SK-N-SH treated with all-trans-retinoic acid at 6 μM for 48 hours (cell line): ENCODE results near the gene RADIL.

Source experiments
- ATAC-seq: fragments of 200-7000 bp; cut with Tn5 transposase; 3 replicates; pipeline ENCODE4 v1.9.1; 2020; ENCODE audit warnings: mild to moderate bottlenecking, moderate library complexity
- ARNTL ChIP-seq: fragments of 450-650 bp; formaldehyde crosslinking; IDR thresholded peaks from 2 replicates; pipeline ENCODE4 v1.5.0; 2020; ENCODE audit warnings: low read depth, mild to moderate bottlenecking, moderate library complexity, borderline replicate concordance
- BACH2 ChIP-seq: fragments of 250-450 bp; sonication (Bioruptor Pico); IDR thresholded peaks from 2 replicates; pipeline ENCODE4 v1.9.0; 2021; ENCODE audit warnings: mild to moderate bottlenecking, borderline replicate concordance
- CSDC2 ChIP-seq: fragments of 250-450 bp; sonication (Bioruptor Pico); IDR thresholded peaks from 2 replicates; pipeline ENCODE4 v1.5.0; 2020; ENCODE audit warnings: mild to moderate bottlenecking, moderate library complexity
- CSRNP3 ChIP-seq: fragments of 250-450 bp; sonication (Bioruptor Pico); IDR thresholded peaks from 2 replicates; pipeline ENCODE4 v1.5.1; 2021; ENCODE audit warnings: mild to moderate bottlenecking, moderate library complexity
- ESRRG ChIP-seq: fragments of 250-450 bp; sonication (Bioruptor Pico); IDR thresholded peaks from 2 replicates; pipeline ENCODE4 v1.6.1; 2021; ENCODE audit warnings: mild to moderate bottlenecking
- ISL1 ChIP-seq: fragments of 250-450 bp; sonication (Bioruptor Pico); IDR thresholded peaks from 2 replicates; pipeline ENCODE4 v2.1.2; 2022; ENCODE audit warnings: mild to moderate bottlenecking, moderate library complexity
- OSR1 ChIP-seq: fragments of 250-450 bp; sonication (Bioruptor Pico); IDR thresholded peaks from 2 replicates; pipeline ENCODE4 v1.8.0; 2022; ENCODE audit warnings: moderate library complexity, mild to moderate bottlenecking, inconsistent platforms
- POU6F1 ChIP-seq: fragments of 250-450 bp; sonication (Bioruptor Pico); IDR thresholded peaks from 2 replicates; pipeline ENCODE4 v1.8.0; 2021; ENCODE audit warnings: low read depth, mild to moderate bottlenecking, moderate library complexity, borderline replicate concordance
- RARB ChIP-seq: fragments of 250-450 bp; sonication (Bioruptor Pico); IDR thresholded peaks from 2 replicates; pipeline ENCODE4 v1.8.0; 2021; ENCODE audit warnings: mild to moderate bottlenecking, moderate library complexity
- SNAI2 ChIP-seq: fragments of 250-450 bp; sonication (Bioruptor Pico); IDR thresholded peaks from 2 replicates; pipeline ENCODE4 v1.5.0; 2020; ENCODE audit warnings: mild to moderate bottlenecking, moderate library complexity
- TCF4 ChIP-seq: fragments of 250-450 bp; sonication (Bioruptor Pico); IDR thresholded peaks from 2 replicates; pipeline ENCODE4 v1.8.0; 2021; ENCODE audit warnings: mild to moderate bottlenecking, moderate library complexity, borderline replicate concordance
- TOX ChIP-seq: fragments of 250-450 bp; sonication (Bioruptor Pico); IDR thresholded peaks from 2 replicates; pipeline ENCODE4 v1.8.0; 2021; ENCODE audit warnings: mild to moderate bottlenecking, moderate library complexity, borderline replicate concordance
- ZC3H10 ChIP-seq: fragments of 250-450 bp; sonication (Bioruptor Pico); IDR thresholded peaks from 2 replicates; pipeline ENCODE4 v1.5.1; 2021; ENCODE audit warnings: mild to moderate bottlenecking, moderate library complexity
- ZFP30 ChIP-seq: fragments of 450-650 bp; formaldehyde crosslinking; IDR thresholded peaks from 2 replicates; pipeline ENCODE4 v1.5.0; 2022; ENCODE audit warnings: mild to moderate bottlenecking, moderate library complexity
- ZNF565 ChIP-seq: fragments of 450-650 bp; formaldehyde crosslinking; conservative IDR thresholded peaks from 2 replicates; pipeline ENCODE4 v1.5.0; 2020; ENCODE audit warnings: low read depth, mild to moderate bottlenecking, moderate library complexity
- ZNF70 ChIP-seq: fragments of 450-650 bp; formaldehyde crosslinking; IDR thresholded peaks from 2 replicates; pipeline ENCODE4 v1.5.0; 2020; ENCODE audit warnings: mild to moderate bottlenecking, moderate library complexity
- ZNF8 ChIP-seq: fragments of 450-650 bp; formaldehyde crosslinking; IDR thresholded peaks from 2 replicates; pipeline ENCODE4 v1.5.0; 2020; ENCODE audit warnings: mild to moderate bottlenecking, moderate library complexity
- TF ChIP-seq, protein P1 (sequence below): fragments of 250-450 bp; sonication (Bioruptor Pico); IDR thresholded peaks from 2 replicates; pipeline ENCODE4 v1.5.1; 2020; ENCODE audit warnings: low read depth, mild to moderate bottlenecking, moderate library complexity
- TF ChIP-seq, protein P2 (sequence below): fragments of 250-450 bp; sonication (Bioruptor Pico); IDR thresholded peaks from 2 replicates; pipeline ENCODE4 v1.5.0; 2020; ENCODE audit warnings: mild to moderate bottlenecking, moderate library complexity

The RADIL gene

DNA sequence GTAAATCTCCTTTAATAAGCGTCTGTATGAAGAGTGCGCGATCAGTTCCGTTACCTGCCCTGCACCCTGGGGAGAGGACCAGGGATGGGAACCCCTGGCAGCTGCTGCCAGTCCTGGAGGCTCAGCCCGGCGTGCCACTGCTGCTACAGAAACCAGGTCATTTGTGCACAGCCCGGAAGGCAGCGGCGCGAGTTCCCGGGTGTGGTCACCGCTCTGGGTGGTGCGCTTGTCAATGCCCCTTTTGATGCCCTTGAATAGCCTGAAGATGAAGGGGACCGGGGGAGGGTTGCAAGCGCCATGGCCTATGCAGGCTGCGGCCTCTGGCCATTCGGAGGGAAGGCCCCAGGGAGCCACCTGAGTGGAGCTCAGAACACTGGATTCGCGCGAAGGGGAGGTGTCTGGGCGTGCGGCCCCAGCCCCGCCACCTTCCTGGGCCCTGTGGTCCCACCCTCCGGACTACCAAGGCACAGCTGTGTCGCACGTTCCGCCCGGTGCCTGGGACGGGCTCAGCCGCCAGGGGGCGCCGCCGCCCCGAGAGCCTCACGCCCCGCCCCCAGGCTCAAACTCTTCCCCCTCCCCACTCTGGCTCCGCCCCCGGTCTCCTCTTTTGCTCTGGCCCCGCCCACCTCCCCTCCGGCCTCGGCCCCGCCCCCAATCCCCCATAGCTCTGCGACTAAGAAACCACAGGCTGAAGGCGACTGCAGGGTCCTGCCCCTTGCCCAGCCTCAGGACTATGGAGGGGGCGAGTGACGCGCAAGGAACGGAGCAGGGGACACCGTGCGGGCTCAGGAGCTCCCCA is 91.6 kb downstream of the RADIL start (continued):
- TF ChIP-seq, protein P1, sequence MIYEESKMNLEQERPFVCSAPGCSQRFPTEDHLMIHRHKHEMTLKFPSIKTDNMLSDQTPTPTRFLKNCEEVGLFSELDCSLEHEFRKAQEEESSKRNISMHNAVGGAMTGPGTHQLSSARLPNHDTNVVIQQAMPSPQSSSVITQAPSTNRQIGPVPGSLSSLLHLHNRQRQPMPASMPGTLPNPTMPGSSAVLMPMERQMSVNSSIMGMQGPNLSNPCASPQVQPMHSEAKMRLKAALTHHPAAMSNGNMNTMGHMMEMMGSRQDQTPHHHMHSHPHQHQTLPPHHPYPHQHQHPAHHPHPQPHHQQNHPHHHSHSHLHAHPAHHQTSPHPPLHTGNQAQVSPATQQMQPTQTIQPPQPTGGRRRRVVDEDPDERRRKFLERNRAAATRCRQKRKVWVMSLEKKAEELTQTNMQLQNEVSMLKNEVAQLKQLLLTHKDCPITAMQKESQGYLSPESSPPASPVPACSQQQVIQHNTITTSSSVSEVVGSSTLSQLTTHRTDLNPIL (CRISPR knock-in tag), result no peak
- TF ChIP-seq, protein P2, sequence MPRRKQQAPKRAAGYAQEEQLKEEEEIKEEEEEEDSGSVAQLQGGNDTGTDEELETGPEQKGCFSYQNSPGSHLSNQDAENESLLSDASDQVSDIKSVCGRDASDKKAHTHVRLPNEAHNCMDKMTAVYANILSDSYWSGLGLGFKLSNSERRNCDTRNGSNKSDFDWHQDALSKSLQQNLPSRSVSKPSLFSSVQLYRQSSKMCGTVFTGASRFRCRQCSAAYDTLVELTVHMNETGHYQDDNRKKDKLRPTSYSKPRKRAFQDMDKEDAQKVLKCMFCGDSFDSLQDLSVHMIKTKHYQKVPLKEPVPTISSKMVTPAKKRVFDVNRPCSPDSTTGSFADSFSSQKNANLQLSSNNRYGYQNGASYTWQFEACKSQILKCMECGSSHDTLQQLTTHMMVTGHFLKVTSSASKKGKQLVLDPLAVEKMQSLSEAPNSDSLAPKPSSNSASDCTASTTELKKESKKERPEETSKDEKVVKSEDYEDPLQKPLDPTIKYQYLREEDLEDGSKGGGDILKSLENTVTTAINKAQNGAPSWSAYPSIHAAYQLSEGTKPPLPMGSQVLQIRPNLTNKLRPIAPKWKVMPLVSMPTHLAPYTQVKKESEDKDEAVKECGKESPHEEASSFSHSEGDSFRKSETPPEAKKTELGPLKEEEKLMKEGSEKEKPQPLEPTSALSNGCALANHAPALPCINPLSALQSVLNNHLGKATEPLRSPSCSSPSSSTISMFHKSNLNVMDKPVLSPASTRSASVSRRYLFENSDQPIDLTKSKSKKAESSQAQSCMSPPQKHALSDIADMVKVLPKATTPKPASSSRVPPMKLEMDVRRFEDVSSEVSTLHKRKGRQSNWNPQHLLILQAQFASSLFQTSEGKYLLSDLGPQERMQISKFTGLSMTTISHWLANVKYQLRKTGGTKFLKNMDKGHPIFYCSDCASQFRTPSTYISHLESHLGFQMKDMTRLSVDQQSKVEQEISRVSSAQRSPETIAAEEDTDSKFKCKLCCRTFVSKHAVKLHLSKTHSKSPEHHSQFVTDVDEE (CRISPR knock-in tag), result no peak
- no peak for TF ChIP-seq BACH2 (CRISPR knock-in tag)
- TF ChIP-seq ZNF70 (CRISPR knock-in tag), result no peak
- no peak for TF ChIP-seq TCF4
- no peak for TF ChIP-seq ARNTL (CRISPR knock-in tag)

GRCh38 chr7:4791101-4791737 is 92.3 kb downstream of the RADIL start:
- no peak for TF ChIP-seq ISL1 (CRISPR knock-in tag)
- TF ChIP-seq ZNF565 (CRISPR knock-in tag), result no peak
- TF ChIP-seq POU6F1, result no peak
- TF ChIP-seq, protein P2 (CRISPR knock-in tag), result no peak
- no peak for TF ChIP-seq OSR1 (CRISPR knock-in tag)
- TF ChIP-seq CSRNP3 (CRISPR knock-in tag), result no peak
- TF ChIP-seq RARB (CRISPR knock-in tag), result no peak
- no peak for TF ChIP-seq TOX (CRISPR knock-in tag)
- TF ChIP-seq BACH2 (CRISPR knock-in tag), result no peak
- no peak for TF ChIP-seq ARNTL (CRISPR knock-in tag)
- no peak for TF ChIP-seq ZFP30 (CRISPR knock-in tag)
- no peak for ATAC-seq

GRCh38 chr7:4790516-4790991 is 93.0 kb downstream of the RADIL start:
- TF ChIP-seq TOX (CRISPR knock-in tag) (no peak), CSRNP3 (CRISPR knock-in tag) (no peak), BACH2 (CRISPR knock-in tag) (no peak), ZNF8 (no peak), ZC3H10 (CRISPR knock-in tag) (no peak), CSDC2 (CRISPR knock-in tag) (no peak), RARB (CRISPR knock-in tag) (no peak), ZNF70 (CRISPR knock-in tag) (no peak), ARNTL (CRISPR knock-in tag) (no peak), ESRRG (CRISPR knock-in tag) (no peak), ISL1 (CRISPR knock-in tag) (no peak), SNAI2 (CRISPR knock-in tag) (no peak), TCF4 (no peak), OSR1 (CRISPR knock-in tag) (no peak), ZNF565 (CRISPR knock-in tag) (no peak)
- TF ChIP-seq, protein P1 (CRISPR knock-in tag), result no peak
- no peak for ATAC-seq
